Body of pancreas (tissue), 4 donors: Measurements from ENCODE around the gene UBA5.

Experiments used
- POLR2A ChIP-seq, 3 donors: fragments of 450-650 bp; IDR thresholded peaks; one replicate each; pipeline ENCODE4 v1.6.1; 2016; ENCODE audit warnings: antibody characterized with exemption in 3 of 3, mild to moderate bottlenecking in 2 of 3
- TF ChIP-seq, protein P1 (sequence below), 7 experiments: fragments of 450-650 bp in 4 of 7; fragments of 200-600 bp in 3 of 7; sonication (generic) in 3 of 7; IDR thresholded peaks; one replicate each; pipeline ENCODE4 v1.5.1; 2016 to 2019; ENCODE audit warnings: antibody characterized with exemption in 7 of 7

DNA sequence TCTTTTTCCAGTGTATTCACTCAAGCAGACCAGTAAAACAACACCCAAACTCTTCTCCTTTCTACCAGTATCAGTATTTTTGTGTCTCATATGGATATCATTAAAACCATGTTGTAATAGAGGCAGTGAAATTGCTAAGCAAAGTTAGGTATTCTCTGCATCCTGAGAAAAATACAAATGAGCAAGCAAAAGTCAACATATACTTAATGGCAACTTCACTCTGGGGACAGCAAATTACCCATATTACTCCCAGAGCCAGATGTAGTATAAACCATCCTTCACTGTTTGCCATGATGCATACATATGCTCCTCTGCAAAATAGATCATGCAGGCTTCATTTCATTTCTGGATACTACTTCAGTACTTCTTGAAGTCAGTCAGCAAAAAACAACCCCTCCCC is 22.1 kb downstream of the UBA5 start:
- TF ChIP-seq, protein P1, sequence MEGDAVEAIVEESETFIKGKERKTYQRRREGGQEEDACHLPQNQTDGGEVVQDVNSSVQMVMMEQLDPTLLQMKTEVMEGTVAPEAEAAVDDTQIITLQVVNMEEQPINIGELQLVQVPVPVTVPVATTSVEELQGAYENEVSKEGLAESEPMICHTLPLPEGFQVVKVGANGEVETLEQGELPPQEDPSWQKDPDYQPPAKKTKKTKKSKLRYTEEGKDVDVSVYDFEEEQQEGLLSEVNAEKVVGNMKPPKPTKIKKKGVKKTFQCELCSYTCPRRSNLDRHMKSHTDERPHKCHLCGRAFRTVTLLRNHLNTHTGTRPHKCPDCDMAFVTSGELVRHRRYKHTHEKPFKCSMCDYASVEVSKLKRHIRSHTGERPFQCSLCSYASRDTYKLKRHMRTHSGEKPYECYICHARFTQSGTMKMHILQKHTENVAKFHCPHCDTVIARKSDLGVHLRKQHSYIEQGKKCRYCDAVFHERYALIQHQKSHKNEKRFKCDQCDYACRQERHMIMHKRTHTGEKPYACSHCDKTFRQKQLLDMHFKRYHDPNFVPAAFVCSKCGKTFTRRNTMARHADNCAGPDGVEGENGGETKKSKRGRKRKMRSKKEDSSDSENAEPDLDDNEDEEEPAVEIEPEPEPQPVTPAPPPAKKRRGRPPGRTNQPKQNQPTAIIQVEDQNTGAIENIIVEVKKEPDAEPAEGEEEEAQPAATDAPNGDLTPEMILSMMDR (IDR thresholded peaks at IDR 0.05), result no peak
- TF ChIP-seq POLR2A (IDR thresholded peaks at IDR 0.05), result no peak
